Measurements from ENCODE around the gene ROBO2.

The ROBO2 gene

DNA sequence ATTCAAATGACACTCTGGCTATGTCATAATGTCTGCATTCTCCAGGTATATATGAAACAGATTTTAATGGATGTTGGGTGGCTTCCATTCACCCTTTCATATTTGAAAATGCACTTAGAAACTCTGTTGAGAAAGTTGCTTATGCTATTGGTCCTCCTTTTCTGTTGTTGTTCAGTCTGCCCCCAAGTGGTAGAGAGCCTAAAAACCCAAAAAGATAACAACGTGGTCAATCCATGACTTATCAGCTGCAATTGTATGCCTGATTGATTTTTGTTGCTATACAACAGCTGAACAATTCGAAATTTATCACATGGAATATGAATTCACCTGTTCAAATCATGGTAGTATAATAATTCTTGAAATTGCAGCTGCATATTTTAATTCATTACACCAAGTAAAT lies 279.8 kb downstream of the ROBO2 start:
- TF ChIP-seq, protein P1, sequence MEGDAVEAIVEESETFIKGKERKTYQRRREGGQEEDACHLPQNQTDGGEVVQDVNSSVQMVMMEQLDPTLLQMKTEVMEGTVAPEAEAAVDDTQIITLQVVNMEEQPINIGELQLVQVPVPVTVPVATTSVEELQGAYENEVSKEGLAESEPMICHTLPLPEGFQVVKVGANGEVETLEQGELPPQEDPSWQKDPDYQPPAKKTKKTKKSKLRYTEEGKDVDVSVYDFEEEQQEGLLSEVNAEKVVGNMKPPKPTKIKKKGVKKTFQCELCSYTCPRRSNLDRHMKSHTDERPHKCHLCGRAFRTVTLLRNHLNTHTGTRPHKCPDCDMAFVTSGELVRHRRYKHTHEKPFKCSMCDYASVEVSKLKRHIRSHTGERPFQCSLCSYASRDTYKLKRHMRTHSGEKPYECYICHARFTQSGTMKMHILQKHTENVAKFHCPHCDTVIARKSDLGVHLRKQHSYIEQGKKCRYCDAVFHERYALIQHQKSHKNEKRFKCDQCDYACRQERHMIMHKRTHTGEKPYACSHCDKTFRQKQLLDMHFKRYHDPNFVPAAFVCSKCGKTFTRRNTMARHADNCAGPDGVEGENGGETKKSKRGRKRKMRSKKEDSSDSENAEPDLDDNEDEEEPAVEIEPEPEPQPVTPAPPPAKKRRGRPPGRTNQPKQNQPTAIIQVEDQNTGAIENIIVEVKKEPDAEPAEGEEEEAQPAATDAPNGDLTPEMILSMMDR (conservative IDR thresholded peaks at IDR 0.05; ENCODE audit: low read depth, low read length) = peak; percentile 52
- no peak for DNase-seq (ENCODE audit: low read depth)
- no peak overlapping the region for H3K4me3 ChIP-seq (ENCODE audit: low read length)

DNA sequence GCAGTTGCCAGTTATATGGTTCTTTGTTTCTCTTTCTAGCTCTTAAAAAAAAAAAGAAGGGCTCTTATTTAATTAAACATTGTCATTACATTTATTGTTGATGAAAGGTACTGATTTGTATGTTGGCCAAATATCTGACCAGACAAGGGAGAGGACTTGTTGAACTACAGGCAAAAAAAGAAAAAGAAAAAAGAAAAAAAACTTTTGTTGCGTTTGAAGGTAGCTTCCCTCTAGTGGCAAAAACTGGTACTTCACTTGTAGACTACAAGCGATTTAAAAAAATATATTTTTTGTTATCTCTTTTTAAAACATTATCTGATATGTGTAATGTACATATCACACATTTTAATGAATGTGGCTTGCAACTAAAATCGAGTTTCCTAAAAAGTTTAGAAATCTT lies 280.6 kb downstream of the ROBO2 start:
- DNase-seq (ENCODE audit: low read depth) = peak; percentile 10

DNA sequence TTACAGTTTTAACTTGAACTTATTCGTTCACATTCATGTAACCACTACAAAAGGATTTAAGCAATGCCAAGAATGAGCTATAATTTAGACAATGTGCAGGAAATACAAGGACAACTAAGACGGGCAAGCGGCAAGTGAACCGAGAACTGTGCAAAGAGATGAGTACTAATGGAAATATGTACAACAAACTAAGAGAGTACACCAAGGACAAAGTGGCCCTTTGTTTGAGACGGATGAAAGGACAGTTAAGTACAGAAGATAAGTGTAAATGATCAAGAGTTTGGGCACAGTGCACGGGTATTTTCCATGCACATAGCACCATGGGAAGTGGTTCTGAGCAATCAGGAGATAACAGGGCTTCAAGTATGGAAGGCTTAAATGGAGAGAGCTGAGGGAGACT lies 281.7 kb downstream of the ROBO2 start:
- TF ChIP-seq, protein P1 (conservative IDR thresholded peaks at IDR 0.05; ENCODE audit: low read depth, low read length) = no peak
- no peak for DNase-seq (ENCODE audit: low read depth)
- H3K4me3 ChIP-seq (ENCODE audit: low read length) = no peak overlapping the region

More for the DNA sequence above, 280.6 kb downstream of the ROBO2 start:
- no peak overlapping the region for H3K4me3 ChIP-seq (ENCODE audit: low read length)
- TF ChIP-seq, protein P1 (conservative IDR thresholded peaks at IDR 0.05; ENCODE audit: low read depth, low read length) = peak; percentile 74

DNA sequence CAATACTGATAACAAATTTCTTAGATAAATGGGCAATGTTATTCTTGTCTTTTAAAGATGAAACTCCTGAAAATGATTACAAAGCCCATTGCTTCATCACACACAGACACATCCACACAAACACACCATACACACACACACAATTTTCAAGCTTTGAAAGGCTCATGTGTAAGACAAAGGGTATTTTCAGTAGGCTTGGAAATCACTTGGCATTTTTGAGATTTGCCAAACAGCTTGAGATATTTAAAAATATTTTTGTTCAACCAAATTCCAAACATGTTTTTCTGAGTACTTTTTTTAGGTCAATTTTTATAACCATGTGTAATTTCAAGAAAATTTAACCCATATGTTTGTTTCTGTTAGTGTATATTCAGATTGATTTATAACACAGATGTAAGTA lies 283.7 kb downstream of the ROBO2 start:
- TF ChIP-seq, protein P1 (conservative IDR thresholded peaks at IDR 0.05; ENCODE audit: low read depth, low read length) = no peak
- no peak overlapping the region for H3K4me3 ChIP-seq (ENCODE audit: low read length)
- DNase-seq (ENCODE audit: low read depth) = no peak

DNA sequence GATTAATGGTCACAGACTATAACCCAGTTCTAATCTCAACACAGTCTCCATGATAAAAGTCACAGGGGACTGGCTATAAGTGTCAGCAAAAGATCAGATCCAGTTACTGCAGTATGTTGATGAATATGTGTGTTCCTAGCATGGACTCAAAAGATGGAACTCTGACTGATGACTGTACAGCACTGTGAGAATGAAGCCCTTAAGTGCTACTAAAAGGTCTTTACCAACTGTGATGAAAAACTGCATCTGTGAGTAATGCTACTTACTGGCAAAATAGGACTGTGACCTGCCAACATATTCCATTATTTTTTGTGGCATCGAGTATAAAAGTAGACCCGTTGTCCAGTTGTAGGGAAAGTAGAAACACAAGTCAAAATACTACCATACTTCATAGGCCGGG lies 284.2 kb downstream of the ROBO2 start:
- no peak for DNase-seq (ENCODE audit: low read depth)
- H3K4me3 ChIP-seq (ENCODE audit: low read length) = no peak overlapping the region
- TF ChIP-seq, protein P1 (conservative IDR thresholded peaks at IDR 0.05; ENCODE audit: low read depth, low read length) = no peak

DNA sequence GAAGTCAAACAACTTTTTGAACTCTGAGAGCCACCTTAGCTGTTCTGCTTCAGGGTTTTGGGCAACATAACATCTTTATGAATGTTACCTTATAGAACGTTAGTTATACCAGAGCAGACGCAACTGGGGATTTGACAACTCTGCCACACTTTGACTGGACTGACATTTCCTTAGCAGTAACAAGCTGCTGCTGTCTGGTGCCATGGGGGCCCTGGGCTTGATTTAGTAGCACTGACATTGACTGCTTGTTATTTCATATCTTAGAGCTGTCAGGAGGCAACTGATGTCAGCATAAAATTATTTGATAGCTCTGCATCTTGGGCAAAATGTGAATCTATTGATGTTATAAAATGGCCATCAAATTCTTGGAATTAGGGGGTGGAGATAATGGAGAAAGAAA lies 285.4 kb downstream of the ROBO2 start:
- TF ChIP-seq, protein P1 (conservative IDR thresholded peaks at IDR 0.05; ENCODE audit: low read depth, low read length) = no peak
- H3K4me3 ChIP-seq (ENCODE audit: low read length) = no peak overlapping the region
- no peak for DNase-seq (ENCODE audit: low read depth)

DNA sequence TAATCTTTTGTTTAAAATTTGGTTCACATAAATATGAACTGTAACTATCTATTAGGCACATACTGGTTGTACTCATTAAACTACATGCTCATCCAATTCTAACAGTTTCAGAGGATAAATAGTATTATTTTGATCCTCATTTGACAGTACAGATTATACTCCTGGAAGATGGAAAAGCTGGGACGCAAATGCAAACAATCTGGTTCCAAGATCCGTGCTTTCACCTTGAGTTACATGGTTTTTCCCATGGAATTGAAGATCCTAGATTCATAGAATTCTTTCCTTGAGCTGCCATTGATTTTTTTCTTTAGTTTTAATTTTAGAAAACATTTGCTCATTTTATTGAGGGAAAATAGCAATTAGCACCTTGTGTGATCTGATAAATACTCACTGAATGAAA lies 285.8 kb downstream of the ROBO2 start:
- H3K4me3 ChIP-seq (ENCODE audit: low read length) = no peak overlapping the region
- TF ChIP-seq, protein P1 (conservative IDR thresholded peaks at IDR 0.05; ENCODE audit: low read depth, low read length) = no peak
- DNase-seq (ENCODE audit: low read depth) = no peak
